K562 (cell line): ENCODE results near the gene SLC66A2. TPM values are rescaled to one million over a fixed set of nuclear protein-coding genes. Genes with fewer than 3 reads are reported as not detected.

Source experiments
- ATAC-seq: fragments of 200-7000 bp; cut with Tn5 transposase; 3 replicates; pipeline ENCODE4 v1.9.1; 2020; ENCODE audit warnings: moderate library complexity
- BruUV-seq: library from RNA; stranded (reverse); fragments of 400-500 nt; replicated peaks from 2 replicates; lab custom pipeline; 2021; lab: Mats Ljungman, UMichigan
- CTCF ChIA-PET: fragments of 300-600 bp; formaldehyde crosslinking; extraction: SDS; loops from one replicate; lab custom pipeline; 2021; ENCODE audit warnings: low intra/inter-chr PET ratio; lab: Yijun Ruan, JAX
- POLR2A ChIA-PET: fragments of 300-600, 350-650 bp; sonication (Branson Sonifier 250); formaldehyde crosslinking; extraction: SDS; loops from one replicate; lab custom pipeline; 2021; ENCODE audit warnings: antibody characterized with exemption, inconsistent platforms; lab: Yijun Ruan, JAX
- DNase-seq, 4 experiments: peaks; one replicate each; pipeline versions ENCODE4 v3.0.0 to v3.0.0-alpha.2; 2011 to 2018; ENCODE audit warnings: low spot score in 3 of 4, mixed read lengths in 3 of 4; ENCODE audit errors: extremely low read depth in 1 of 4
- FAIRE-seq: peaks from 2 replicates; lab custom pipeline; 2011; peaks lifted over from hg19 to GRCh38; lab: Jason Lieb, UNC
- H2AFZ ChIP-seq: 2 replicates; pipeline ENCODE4 v1.6.0; 2011; ENCODE audit warnings: low read depth, low read length, control low read depth, inconsistent platforms
- H3K27ac ChIP-seq: fragments of 200-600 bp; 3 replicates; pipeline ENCODE4 v1.8.0; 2011; ENCODE audit warnings: low read depth, mild to moderate bottlenecking, control low read depth, inconsistent platforms, low read length, moderate library complexity, mixed read lengths; ENCODE audit errors: extremely low read depth
- H3K27me3 ChIP-seq, 2 experiments: fragments of 300-600 bp in 1 of 2; 2 replicates in 1 of 2; 3 replicates in 1 of 2; pipeline versions ENCODE4 v1.6.0 to v1.8.0; 2011; ENCODE audit warnings: inconsistent platforms in 2 of 2, low read length in 2 of 2, mild to moderate bottlenecking in 1 of 2, mixed read lengths in 1 of 2, moderate library complexity in 1 of 2; ENCODE audit not compliant: control insufficient read depth in 2 of 2, insufficient read depth in 2 of 2
- H3K36me3 ChIP-seq: fragments of 300-600 bp; 3 replicates; pipeline ENCODE4 v1.8.0; 2011; ENCODE audit warnings: mild to moderate bottlenecking, low read length, inconsistent platforms; ENCODE audit not compliant: control insufficient read depth, insufficient read depth
- H3K4me1 ChIP-seq, 2 experiments: fragments of 200-600 bp in 1 of 2; replicated peaks in 1 of 2; 2 replicates in 1 of 2; 3 replicates in 1 of 2; pipeline versions ENCODE4 v1.5.1 to v1.8.0; 2011; ENCODE audit warnings: inconsistent platforms in 2 of 2, low read length in 2 of 2, mild to moderate bottlenecking in 1 of 2, mixed read lengths in 1 of 2, moderate library complexity in 1 of 2; ENCODE audit not compliant: control insufficient read depth in 2 of 2, insufficient read depth in 2 of 2
- H3K4me2 ChIP-seq: 2 replicates; pipeline ENCODE4 v1.6.1; 2011; ENCODE audit warnings: low read length, control low read depth, inconsistent platforms, mixed read lengths; ENCODE audit not compliant: insufficient read depth
- H3K4me3 ChIP-seq: fragments of 200-600 bp; sonication (generic), shearing (Covaris generic); 2 replicates; pipeline ENCODE4 v1.5.1; 2016; ENCODE audit warnings: control low read depth, inconsistent platforms
- H3K79me2 ChIP-seq: fragments of 200-600 bp; 3 replicates; pipeline ENCODE4 v1.8.0; 2011; ENCODE audit warnings: low read length, inconsistent platforms; ENCODE audit not compliant: control insufficient read depth, insufficient read depth
- H3K9ac ChIP-seq, 2 experiments: 2 replicates each; pipeline versions ENCODE4 v1.6.0 to v1.6.1; 2011; ENCODE audit warnings: low read depth in 2 of 2, low read length in 2 of 2, control low read depth in 1 of 2, inconsistent platforms in 1 of 2, mild to moderate bottlenecking in 1 of 2, mixed read lengths in 1 of 2; ENCODE audit not compliant: insufficient read depth in 1 of 2
- H3K9me1 ChIP-seq: one replicate; pipeline ENCODE4 v1.6.0; 2011; ENCODE audit warnings: inconsistent platforms, mild to moderate bottlenecking, low read length, moderate library complexity; ENCODE audit not compliant: control insufficient read depth, insufficient read depth
- H3K9me3 ChIP-seq: replicated peaks from 2 replicates; pipeline ENCODE4 v1.5.1; 2011; ENCODE audit warnings: low read depth, low read length, inconsistent platforms; ENCODE audit not compliant: control insufficient read depth, insufficient read depth
- H4K20me1 ChIP-seq: replicated peaks from 2 replicates; pipeline ENCODE4 v1.6.1; 2011; ENCODE audit warnings: low read length, inconsistent platforms, mixed read lengths; ENCODE audit not compliant: control insufficient read depth, insufficient read depth
- ELF2 ChIP-seq: fragments of 250-450 bp; sonication (Bioruptor Pico); IDR thresholded peaks from 2 replicates; pipeline ENCODE4 v1.5.0; 2021; ENCODE audit warnings: mild to moderate bottlenecking
- MAX ChIP-seq: sonication (generic); formaldehyde crosslinking; IDR thresholded peaks from 2 replicates; pipeline ENCODE4 v1.9.0; 2022; ENCODE audit warnings: mild to moderate bottlenecking, missing genetic modification reagents
- POLR2AphosphoS5 ChIP-seq: IDR thresholded peaks from 2 replicates; pipeline ENCODE4 v1.6.1; 2011; ENCODE audit warnings: mild to moderate bottlenecking, low read depth, low read length, moderate library complexity; ENCODE audit not compliant: control insufficient read depth, insufficient read depth
- TAF9B ChIP-seq: fragments of 450-650 bp; IDR thresholded peaks from 2 replicates; pipeline ENCODE4 v1.6.1; 2018; ENCODE audit warnings: mild to moderate bottlenecking; ENCODE audit not compliant: partially characterized antibody
- WGBS: fragments of 100-300 bp; shearing (Covaris generic); methylation state at CpG from one replicate; pipeline ENCODE4 v1.1.6; 2016; ENCODE audit warnings: low coverage, mixed read lengths; ENCODE audit not compliant: insufficient coverage; ENCODE audit errors: missing lambda C conversion rate; 5-methylcytosine and 5-hydroxymethylcytosine counted together
- in situ Hi-C: fragments of 300-500 bp; cut with MboI; formaldehyde crosslinking; loops from 4 replicates; pipeline ENCODE4 v1.15.0; 2018; ENCODE audit warnings: inconsistent platforms, mixed read lengths
- intact Hi-C: fragments of 100-400 bp; cut with micrococcal nuclease; formaldehyde crosslinking; loops from 2 replicates; pipeline ENCODE4 v1.14.2; 2022
- polyA plus RNA-seq, 8 experiments: library from polyadenylated mRNA; depleted of rRNA in 4 of 8; stranded (reverse) in 5 of 8; unstranded in 3 of 8; fragments of >200 nt; fragmentation: Nextera tagmentation in 2 of 8; fragmentation: Illumina TruSeq in 1 of 8; extraction: Ambion mirVana in 2 of 8; extraction: Trizol in 1 of 8; gene quantifications; 2 replicates each; pipeline versions ENCODE4 v1.2.1 to v1.2.3, GENCODE V29; 2011 to 2014; ENCODE audit warnings: inconsistent platforms in 1 of 8, missing spikeins in 1 of 8
- total RNA-seq, 7 experiments: library from RNA; depleted of rRNA in 6 of 7; stranded (reverse); fragments of >200 nt in 6 of 7; fragmentation: Illumina TruSeq in 2 of 7; extraction: Trizol in 2 of 7; gene quantifications; 2 replicates each; pipeline versions ENCODE4 v1.2.1 to v1.2.3, GENCODE V29; 2011 to 2021; ENCODE audit warnings: low replicate concordance in 1 of 7

SLC66A2 gene
- total and polyA plus RNA-seq, 9 of the 15 experiments (the other 6 are each of a cell fraction or from before 2014, with no cell fraction given), result 0.25 to 17.5 (median 5.6) TPM

GRCh38 chr18:79904357-79905147 is 46.9 kb downstream of the SLC66A2 start:
- POLR2A ChIA-PET, result no interaction called here
- ATAC-seq, result no peak
- DNase-seq, result no peak
- 87% methylated on average over 8 of the region's 27 CpGs for WGBS
- FAIRE-seq, result no peak
- in situ Hi-C loops, result no loop called here
- H3K9me1 ChIP-seq, result no peaks in the 10 kb centered on the region
- no peak overlapping the region for H3K4me2 ChIP-seq
- no peaks in the 10 kb centered on the region for H3K79me2 ChIP-seq
- BruUV-seq, result no TSS peak
- no peak overlapping the region for H3K4me3 ChIP-seq
- H4K20me1 ChIP-seq, result no peaks in the 10 kb centered on the region
- no peak overlapping the region for H3K9ac ChIP-seq
- intact Hi-C loops, result no loop called here
- peaks cover 2% of the 10 kb centered on the region; the same call in 1 of the 2 replicates for H3K9me3 ChIP-seq
- TF ChIP-seq MAX (CRISPR knock-in tag), result no peak
- TF ChIP-seq ELF2 (CRISPR knock-in tag), result no peak
- TF ChIP-seq TAF9B, result no peak
- no peak for TF ChIP-seq POLR2AphosphoS5
- TF ChIP-seq, all 486 proteins: peak for 0
- no peak overlapping the region for H3K27ac ChIP-seq
- H3K27me3 ChIP-seq, result no peaks in the 10 kb centered on the region
- CTCF ChIA-PET, result no interaction called here
- no peaks in the 10 kb centered on the region for H3K36me3 ChIP-seq
- no peak overlapping the region for H2AFZ ChIP-seq
- H3K4me1 ChIP-seq, result peaks cover 0 to 4% of the 10 kb centered on the region in 2 experiments; a peak in 1 of 5 replicates
